Ecto neural progenitor cell (in vitro differentiated cells): ENCODE results near the gene TCF7L2.

Experiments
- DNase-seq: peaks from one replicate; pipeline ENCODE4 v3.0.0-alpha.2; 2018; ENCODE audit warnings: low spot score

TCF7L2 gene

DNA sequence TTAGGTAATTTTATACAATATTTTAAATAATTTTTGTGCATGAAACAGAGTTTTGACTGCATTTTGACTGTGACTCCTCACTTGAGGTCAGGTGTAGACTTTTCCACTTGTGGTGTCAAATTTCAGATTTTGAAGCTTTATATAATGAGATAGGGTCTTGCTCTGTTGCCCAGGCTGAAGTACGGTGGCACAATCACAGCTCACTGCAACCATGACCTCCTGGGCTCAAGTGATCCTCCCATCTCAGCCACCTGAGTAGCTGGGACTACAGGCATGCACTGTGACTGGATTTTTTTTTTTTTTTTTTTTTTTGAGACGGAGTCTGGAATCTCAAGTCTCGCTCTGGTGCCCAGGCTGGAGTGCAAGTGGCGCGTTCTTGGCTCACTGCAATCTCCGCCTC lies 74.9 kb downstream of the TCF7L2 start:
- DNase-seq = no peak

DNA sequence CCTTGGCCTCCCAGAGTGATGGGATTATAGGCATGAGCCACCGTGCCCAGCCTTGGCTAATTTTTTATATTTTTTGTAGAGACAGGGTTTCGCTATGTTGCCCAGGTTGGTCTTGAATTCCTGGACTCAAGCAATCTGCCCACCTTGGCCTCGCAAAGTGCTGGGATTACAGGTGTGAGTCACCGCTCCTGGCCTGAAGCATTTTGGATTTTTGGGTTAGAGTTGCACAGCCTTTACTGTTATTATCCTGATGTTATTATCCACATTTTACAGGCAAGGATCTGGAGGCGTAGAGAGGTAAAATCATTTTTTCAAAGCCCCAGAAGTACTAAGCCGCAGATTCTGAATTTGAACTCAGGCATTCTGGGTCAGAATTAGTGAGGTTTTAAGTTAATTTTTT lies 75.4 kb downstream of the TCF7L2 start:
- DNase-seq = no peak

DNA sequence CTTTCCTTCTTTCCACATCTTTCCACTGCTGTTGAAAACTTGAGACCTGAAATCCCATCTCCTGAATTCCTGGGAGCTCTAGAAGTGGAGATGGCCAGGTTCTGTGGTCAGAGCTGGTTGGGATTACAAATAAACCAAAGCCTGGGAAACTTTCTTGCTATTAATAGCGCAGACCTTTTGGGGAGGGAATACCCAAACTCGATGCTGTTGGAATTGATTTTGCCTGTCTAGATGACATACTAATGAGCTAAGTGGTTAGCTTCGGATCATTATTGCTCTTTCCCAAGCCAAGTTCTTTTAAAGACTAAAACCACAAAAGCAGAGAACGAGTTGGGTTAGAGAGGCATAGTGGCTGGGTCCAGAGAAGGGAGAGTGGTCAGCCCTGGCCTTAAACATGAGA lies 76.6 kb downstream of the TCF7L2 start:
- DNase-seq = no peak

DNA sequence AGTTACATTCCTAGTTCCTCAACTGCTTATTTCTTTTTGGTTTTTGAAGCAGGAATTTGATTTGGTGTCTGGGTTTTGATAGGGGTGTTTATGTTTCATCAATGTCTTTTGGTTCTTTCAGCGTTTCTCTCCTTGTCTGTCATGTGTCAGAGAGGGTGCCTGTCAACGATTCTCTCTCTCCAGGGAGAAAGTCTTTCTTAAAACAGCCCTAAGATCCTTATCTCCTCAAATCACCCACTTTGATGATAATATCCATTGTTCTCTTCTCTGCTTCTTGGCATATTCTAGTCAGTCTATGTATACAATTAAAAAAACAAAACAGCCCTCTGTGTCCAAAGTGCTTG lies 77.2 kb downstream of the TCF7L2 start:
- DNase-seq = no peak

DNA sequence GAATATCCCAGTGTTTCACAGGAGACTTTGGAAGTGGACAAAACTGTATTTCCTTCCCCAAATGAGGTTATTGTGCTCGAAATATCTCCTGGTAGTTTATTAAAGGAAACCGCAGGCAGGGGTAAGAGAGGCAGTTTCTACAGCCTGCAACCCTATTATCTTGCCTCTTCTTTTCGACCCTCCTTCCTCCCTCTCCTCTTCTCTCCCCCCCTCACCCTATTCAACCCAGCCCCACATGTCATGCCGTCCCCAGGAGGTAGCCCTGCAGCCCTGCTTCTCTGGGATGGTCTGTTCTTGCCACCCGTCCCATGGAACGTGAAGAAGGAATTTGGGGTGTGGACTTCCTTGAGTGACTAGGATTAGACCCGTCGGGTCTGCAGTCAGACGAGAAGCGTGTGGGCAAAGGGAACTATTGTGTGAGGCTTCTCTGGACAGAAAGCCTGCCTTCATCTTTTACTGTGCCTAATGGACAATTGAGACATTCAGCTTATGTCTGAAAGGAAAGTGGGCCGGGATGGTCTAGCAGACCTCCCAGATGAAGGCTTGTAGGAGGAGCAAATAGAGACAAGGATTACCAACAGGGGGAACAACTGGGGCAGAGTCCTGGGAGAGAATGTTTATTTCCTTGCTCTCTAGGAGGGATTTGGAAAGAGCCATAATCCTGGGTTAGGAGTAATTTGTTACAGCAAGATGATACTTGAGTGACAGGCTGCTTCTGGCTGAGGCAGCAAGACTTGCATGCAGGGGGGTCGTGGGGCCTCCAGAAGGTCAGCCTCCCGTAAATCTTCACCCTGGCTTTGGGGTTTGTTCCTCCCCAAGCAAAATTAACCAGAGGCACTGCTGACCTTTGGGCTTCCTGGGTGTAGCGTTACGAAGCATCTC lies 77.8 kb downstream of the TCF7L2 start:
- peak; percentile 73 for DNase-seq

DNA sequence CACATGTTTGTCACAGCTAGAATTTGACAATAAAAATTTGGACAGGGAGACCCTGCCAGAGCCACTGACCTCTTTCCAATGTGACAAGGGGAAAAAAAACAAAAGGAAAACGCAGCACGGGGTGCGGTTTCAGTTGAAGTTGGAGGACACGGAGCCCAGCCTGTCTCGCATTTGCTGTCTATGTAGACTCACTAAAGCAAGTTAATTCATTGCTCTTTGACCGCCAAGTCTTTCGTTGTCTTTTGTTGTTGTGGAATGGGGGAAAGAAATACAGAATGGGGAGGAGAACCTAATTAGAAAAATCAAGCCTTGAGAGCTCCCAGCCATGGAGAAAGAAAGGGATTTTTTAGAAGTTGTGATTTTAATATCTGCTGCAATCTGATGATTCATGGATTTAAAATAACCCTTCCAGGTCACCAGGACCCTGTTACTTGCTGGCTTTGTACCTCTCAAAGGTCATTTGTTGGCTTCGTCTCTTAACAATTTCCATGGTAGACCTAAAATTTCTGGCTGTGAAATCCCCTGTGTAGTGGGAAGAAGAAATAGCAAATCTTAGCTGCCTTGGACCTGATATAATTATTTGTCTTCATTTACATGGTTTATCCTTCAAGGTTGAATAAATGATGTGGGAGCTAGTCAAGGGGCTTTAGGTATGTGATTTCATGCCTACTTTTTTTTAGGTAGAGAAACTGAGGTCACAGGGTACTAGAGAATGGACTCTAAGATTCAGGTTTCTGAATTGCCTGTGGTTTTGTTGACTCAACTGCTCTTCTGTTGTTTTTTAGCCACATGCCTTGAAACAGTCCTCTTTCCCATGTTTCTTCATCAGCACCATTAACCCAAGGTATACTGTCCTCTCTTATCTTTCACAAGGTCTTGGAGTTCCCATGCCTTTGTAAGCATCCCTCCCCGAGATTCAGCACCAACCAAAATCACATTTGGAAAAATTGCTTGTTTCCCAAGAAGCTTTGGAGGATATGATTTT lies 78.7 kb downstream of the TCF7L2 start:
- DNase-seq = no peak

DNA sequence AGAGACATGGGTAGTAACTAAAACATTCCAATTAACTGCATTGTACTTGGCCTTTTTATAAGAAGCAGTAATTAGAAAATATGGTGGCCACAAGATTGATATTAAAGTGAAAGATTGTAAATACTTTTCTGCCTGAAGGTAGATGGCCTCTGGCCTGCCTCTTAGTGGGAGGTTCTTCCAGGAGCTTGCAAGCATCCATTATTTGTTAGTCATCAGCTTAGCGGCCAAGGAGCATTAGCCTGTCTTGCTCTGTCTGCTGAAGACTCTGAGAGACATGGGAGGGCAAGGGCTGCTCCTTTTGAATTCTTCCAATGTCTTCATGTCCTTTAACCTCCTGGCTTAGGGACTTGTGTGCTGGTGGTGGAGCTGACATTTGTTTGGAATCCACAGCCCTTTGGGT lies 80.4 kb downstream of the TCF7L2 start:
- no peak for DNase-seq

DNA sequence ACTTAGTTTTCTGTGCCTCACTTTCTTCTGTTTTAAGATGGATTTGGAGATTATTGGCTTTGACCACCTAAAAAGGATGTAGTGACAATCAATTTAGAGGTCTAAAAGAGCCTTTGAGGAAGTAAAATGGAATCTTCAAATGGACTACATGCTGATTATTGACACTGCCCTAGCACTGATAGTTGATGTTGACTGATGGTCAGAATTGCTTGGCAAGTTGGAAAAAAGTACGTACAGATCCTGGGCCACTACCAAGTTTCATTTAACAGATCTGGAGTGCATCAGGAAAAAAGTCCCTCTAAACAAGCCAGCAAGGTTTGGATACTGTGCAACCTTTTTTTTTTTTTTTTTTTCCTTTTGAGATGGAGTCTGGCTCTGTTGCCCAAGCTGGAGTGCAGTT lies 81.1 kb downstream of the TCF7L2 start:
- DNase-seq = no peak

DNA sequence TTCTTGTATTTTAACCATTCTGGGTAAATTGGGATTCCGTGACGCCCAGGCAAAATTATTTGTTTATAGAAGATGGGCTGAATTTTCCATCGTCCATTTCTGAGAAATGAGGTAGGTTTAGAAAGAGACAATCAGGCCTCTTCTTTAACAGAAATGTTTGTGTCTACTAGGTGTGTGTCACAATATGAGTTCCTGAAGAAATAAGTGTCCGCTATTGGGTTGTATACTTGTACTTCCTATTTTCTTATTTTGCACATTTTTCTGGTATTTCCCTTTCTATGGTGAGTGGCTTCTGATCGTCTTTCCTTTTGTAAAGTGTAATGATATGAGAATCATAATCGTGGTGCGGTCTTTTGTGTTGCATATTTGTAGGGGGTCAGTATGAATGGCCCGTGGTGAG lies 83.9 kb downstream of the TCF7L2 start:
- no peak for DNase-seq

DNA sequence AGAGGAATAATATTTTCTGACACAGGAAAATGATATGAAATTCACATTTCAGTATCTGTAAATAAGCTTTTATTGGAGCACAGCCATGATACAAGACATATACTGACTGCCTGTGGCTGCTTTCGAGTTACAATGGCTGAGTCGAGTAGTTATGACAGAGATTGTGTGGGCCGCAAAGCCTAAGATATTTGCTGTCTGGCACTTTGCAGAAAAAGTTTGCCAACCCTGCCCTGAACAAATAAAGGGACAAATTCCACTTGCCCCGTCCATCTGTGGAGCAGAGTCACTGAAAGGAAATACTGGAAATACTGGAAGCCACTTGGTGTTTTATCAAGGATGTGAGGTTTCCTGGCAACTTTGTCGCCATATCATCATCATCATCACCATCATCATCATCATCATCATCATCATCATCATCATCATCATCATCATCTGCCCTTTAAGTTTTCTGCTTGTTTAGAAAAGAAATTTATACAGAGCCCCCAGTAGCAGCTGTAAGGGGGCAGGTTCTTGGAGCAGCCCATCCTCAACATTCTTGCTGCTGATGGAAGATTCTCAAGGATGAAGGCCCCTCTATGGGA lies 85.8 kb downstream of the TCF7L2 start:
- no peak for DNase-seq

DNA sequence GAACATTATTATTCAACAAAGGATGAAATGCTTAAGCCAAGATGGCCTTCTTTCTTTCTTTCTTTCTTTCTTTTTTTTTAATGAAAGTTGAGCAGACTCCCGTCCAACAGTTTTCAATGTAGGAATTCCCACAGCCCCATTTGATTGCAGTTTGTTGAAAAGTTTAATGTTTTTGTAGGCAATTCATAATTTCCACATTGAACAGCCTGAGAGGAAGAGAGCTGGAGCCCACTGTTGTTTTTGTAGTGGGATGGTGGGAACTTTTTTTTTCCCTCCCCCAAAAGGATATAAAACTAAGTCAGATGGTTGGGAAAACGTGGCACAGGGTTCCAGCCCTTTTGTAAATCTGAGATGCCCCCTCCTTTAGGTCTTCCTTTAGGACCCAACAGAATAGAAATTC lies 86.6 kb downstream of the TCF7L2 start:
- DNase-seq = no peak

DNA sequence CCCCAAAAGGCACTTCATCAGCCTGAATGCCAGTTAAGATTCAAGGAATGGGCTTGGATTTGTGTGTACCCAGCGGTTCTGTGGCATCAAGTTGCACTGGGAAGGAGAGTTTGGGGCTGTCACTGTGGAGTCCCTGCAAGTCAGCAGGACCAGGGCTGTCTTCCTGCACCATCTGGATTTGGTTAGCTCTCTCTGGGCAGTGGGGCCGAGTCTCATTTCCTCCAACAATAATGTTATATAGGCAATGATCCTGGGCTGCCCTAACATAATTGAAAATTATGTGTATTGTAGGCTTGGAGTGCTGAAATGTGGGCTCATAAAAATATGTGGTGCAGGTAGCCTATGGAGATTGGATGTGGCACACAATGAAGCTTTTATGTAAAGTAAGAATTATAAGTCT lies 87.2 kb downstream of the TCF7L2 start:
- no peak for DNase-seq

DNA sequence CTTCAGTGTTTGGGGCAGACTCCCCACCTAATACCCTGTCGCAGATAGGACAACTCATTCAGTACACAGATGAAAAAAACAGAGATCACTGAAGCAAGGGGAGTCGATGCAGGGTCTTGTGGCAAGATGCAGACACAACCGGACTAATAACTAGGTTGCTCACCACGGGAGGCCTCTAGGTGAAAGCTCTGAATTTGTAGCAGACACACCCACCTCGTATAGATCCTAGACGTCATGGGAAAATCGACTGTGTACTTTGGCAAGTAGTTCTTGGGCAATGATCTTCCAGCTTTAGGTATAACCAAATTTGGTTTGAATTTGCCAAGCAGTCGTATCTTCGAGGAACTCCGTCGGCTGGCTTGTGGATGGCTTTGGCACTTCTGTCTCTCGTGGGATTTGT lies 88.1 kb downstream of the TCF7L2 start:
- no peak for DNase-seq

DNA sequence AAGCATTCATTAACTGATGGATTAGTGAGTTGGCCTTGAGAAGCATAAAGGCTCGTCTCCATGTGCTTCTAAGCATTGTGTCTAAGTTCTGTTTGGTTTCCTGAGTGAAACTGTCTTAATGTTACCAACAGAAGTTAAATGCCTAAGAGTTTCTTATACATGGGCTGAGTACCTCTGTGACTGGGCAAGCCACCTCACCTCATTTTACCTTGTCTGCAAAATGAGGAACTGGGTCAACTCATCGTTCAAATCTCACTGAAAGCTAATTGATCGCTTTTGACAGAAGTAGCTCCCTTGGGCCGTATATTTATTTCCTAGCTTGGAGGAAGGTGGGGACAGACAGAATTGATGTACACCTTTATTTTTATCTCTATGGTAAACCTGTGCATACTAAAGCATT lies 88.9 kb downstream of the TCF7L2 start:
- DNase-seq = no peak

DNA sequence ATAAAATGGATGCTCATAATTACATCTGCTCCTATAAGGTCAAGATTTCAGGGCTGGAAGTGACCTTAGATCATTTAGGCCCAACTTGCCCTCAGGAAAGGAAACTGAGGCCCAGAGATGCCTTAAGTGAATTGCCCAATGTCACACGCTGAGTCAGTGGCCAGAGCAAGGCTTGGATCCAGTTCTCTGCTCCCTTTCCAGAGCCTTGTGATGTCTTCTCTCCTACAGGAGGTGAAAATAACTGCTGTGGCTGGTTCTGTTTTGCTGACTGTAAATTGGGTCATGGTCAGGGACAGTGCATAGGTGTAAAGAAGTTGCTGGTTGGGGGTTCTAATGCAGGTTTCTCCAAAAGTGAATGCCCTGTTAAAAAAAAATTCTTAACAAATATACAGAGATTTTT lies 91.3 kb downstream of the TCF7L2 start:
- no peak for DNase-seq

DNA sequence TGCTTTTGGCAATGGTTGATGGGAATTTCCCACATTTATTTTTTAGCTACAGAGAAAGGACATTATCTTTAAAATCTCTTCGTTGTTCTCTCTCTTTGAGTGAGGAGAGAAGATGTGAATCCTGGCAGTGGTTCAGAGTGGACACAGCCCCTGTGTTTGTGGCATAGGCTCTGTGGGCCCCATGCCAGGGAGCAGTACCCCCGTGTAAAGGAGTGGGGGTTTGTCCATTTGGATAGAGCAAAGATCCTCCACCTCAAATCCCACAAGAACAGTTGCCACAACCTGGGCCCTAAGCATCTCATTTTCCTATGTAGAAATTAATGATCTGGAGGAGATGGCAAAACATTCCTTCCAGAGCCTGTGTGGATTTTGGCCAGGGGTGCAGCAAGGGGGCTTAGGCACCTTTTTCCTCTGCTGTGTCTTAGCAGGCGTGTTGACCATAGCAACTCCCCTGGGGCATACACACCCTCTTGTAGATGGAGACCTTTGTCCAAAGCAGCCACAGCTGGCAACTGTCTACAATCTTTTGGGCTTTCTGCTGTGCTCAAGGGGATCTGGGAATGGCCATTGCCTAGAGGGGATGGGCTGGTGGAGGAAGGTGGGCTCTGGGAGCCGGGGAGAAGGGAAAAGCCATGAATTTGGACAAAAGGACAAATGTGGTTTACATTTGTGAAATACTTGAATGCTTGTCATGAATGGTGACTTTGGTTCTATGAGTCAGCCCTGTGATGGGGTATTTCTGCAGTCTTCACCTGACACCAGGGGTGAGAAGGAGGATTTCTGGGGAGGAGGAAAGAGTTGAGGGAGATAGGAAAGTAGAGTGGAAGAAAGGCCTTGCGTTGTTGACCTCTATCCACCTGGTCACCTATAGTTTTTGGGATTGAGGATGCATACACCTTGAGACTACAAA lies 92.0 kb downstream of the TCF7L2 start:
- no peak for DNase-seq

DNA sequence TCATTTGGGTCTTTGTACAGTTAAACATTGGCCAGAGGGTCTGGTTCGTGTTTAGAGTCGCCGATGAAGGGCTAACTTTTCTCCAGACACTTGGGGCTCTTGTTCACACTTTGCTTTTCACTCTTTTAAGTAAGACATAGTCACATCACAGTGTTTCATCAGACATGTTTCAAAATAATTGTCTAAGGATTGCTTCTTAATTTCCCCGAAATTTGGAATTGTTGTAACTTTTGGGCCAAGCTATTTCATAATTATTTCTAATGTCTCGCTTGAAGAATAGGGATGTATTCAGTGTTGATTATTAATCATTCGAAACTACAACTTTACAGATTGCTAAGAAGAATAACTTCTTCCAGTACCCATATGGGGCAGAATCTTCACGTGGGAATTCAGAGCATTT lies 92.8 kb downstream of the TCF7L2 start:
- DNase-seq = no peak

DNA sequence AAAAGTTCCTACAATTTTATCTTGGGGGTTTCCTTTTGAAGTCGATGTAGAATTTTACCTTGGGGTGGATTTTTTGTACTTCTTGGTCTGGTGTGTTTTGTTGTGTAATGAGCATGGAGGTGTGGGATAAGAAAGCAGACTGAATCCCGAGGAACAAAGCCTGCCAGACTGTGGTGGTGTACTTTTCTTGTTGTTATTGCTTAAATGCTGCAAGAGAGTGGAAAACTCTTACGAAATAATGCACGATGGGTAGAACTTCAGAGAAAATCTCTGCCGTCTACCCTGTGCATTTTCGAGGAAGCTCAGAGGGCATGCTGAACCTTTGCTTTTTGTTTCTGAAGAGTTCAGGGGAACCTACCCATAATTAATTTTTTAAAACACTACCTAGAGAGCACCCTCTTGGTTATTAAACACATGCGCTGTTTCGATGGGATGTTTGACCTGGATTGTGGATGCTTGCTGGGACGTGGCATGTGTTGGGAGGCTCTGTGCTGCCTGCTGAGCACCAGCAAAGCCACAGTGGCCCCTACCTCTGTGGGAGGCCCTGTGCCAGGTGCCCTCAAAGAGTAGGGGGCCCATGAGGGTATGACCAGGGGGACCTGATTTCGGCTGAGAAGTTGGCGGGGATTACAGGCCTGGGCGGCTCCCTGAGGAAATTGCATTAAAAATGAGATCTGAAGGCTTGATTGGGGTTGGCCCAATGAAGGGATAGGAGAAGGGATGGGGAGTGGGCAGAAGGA lies 94.1 kb downstream of the TCF7L2 start:
- no peak for DNase-seq

DNA sequence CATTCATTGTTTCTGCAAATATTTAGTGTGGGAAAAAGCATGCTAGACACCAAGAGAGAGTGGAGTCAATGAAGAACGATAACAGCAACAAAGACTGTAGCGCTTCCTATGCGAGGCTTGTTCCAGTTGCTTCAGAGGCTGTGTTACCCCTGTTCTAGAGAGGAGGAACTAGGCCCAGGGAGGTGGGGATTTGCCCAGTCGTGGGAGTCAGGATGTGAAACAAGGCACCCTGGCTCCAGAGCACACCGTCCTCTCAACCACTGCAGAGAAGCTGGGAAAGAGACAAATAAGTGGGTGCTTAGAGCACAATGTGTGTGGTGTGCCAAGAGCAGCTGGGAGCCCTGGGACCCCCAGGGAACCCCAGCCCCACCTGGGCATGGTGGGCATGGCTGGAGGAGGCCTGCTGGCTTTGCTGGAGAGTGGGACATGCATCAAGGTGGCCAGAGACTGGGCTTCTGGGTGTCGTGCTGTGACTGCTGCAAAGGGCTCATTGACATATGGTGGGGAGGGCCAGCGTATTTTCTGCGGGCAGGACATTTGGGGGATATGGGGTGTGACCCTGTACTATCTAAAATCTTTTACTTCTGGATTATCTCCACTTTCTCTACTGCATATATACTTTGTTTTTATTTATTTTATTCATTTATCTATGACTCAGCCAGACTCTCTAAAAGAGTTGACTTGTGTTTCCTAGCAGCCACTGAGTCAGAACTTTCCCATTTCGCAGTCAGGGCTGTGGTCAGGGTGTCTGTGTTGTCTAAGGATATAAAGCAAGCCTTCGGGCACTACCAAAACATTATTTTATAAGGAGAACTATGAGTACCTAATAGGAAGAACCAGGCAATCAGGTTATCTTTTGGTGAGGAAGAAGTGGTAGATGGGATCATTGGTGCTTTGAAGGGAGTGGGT lies 95.4 kb downstream of the TCF7L2 start:
- no peak for DNase-seq

DNA sequence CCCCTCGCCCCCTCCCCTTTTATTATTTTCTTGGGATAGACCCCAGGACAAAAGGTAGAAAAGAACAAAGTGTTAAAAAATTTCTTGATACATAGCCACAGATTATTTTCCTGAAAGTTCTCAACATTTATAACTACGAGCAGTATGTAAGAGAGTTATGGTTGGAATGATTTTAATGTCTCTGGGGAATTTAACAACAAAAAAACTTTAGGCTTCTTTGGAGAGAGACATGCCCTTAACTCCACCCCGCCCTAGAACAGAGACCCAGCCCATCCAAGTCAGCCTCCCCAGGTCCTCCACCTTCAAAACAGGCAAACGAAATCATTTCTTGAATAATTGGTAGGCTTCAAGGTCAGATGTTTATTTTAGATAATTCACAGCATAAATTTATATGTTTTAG lies 97.1 kb downstream of the TCF7L2 start:
- DNase-seq = no peak
